H1 (cell line): ENCODE measurements around the gene OR6C75.
"Not testable (repeated sequence)": the region's sequence is repeated elsewhere in the genome, so short reads cannot be mapped to it uniquely, and the experiment has no call there.

Source experiments
- CBX8 ChIP-seq: fragments of 300-800, 300-1000 bp; sonication (generic); IDR thresholded peaks from 2 replicates; pipeline ENCODE4 v1.7.1; 2016; ENCODE audit warnings: low read depth, low read length, borderline replicate concordance
- CTCF ChIP-seq, 3 experiments: IDR thresholded peaks; 1 replicate in 2 of 3; 2 replicates in 1 of 3; pipeline versions ENCODE4 v1.5.1 to v1.6.1; 2011; ENCODE audit warnings: low read length in 3 of 3, mild to moderate bottlenecking in 3 of 3, inconsistent platforms in 2 of 3, low read depth in 1 of 3, moderate library complexity in 1 of 3; ENCODE audit not compliant: insufficient read depth in 1 of 3; ENCODE audit errors: control extremely low read depth in 1 of 3
- EP300 ChIP-seq, 2 experiments: IDR thresholded peaks; 1 replicate in 1 of 2; 2 replicates in 1 of 2; pipeline ENCODE4 v1.6.1; 2011 to 2012; ENCODE audit warnings: low read depth in 2 of 2, low read length in 2 of 2, mild to moderate bottlenecking in 2 of 2, borderline replicate concordance in 1 of 2, inconsistent platforms in 1 of 2, moderate library complexity in 1 of 2
- EZH2 ChIP-seq: fragments of 200-600 bp; sonication (generic); IDR thresholded peaks from 2 replicates; pipeline ENCODE4 v1.7.1; 2012; ENCODE audit warnings: low read depth, mild to moderate bottlenecking, moderate library complexity, low read length, inconsistent platforms; ENCODE audit not compliant: severe bottlenecking
- GABPA ChIP-seq: IDR thresholded peaks from 2 replicates; pipeline ENCODE4 v1.6.1; 2011; ENCODE audit warnings: mild to moderate bottlenecking, low read length, moderate library complexity, borderline replicate concordance; ENCODE audit not compliant: insufficient read depth
- JUN ChIP-seq: IDR thresholded peaks from 2 replicates; pipeline ENCODE4 v1.6.1; 2011; ENCODE audit warnings: low read depth, mild to moderate bottlenecking, improper control_type of control experiment, low read length
- MAX ChIP-seq: IDR thresholded peaks from 2 replicates; pipeline ENCODE4 v1.6.1; 2012; ENCODE audit warnings: inconsistent platforms
- NANOG ChIP-seq: IDR thresholded peaks from 2 replicates; pipeline ENCODE4 v1.6.1; 2011; ENCODE audit warnings: low read length, low read depth, mild to moderate bottlenecking, inconsistent platforms; ENCODE audit not compliant: insufficient read depth, poor library complexity, severe bottlenecking
- POLR2A ChIP-seq, 2 experiments: IDR thresholded peaks; 1 replicate in 1 of 2; 2 replicates in 1 of 2; pipeline ENCODE4 v1.6.1; 2011; ENCODE audit warnings: low read depth in 2 of 2, low read length in 2 of 2, mild to moderate bottlenecking in 2 of 2; ENCODE audit errors: control extremely low read depth in 1 of 2
- POLR2AphosphoS5 ChIP-seq: IDR thresholded peaks from 2 replicates; pipeline ENCODE4 v1.6.1; 2011; ENCODE audit warnings: low read depth, low read length
- RAD21 ChIP-seq, 2 experiments: IDR thresholded peaks in 1 of 2; conservative IDR thresholded peaks in 1 of 2; 2 replicates each; pipeline ENCODE4 v1.6.1; 2011; ENCODE audit warnings: low read depth in 2 of 2, low read length in 2 of 2, improper control_type of control experiment in 1 of 2, inconsistent platforms in 1 of 2, mild to moderate bottlenecking in 1 of 2, moderate library complexity in 1 of 2
- TAF1 ChIP-seq: IDR thresholded peaks from 2 replicates; pipeline ENCODE4 v1.6.1; 2011; ENCODE audit warnings: mild to moderate bottlenecking, low read depth, low read length
- TCF12 ChIP-seq: IDR thresholded peaks from 2 replicates; pipeline ENCODE4 v1.6.1; 2011; ENCODE audit warnings: low read depth, mild to moderate bottlenecking, low read length
- USF2 ChIP-seq: IDR thresholded peaks from 2 replicates; pipeline ENCODE4 v1.6.1; 2011; ENCODE audit warnings: low read length, improper control_type of control experiment

GRCh38 chr12:55414396-55414823 is 51.6 kb downstream of the OR6C75 start:
- TF ChIP-seq MAX; POLR2AphosphoS5; CTCF (IDR thresholded peaks at IDR 0.05; ENCODE audit: control extremely low read depth in 1 of 3, insufficient read depth in 1 of 3, low read depth in 1 of 3, low read length in 3 of 3); RAD21 (IDR thresholded peaks at IDR 0.05 in 1 of 2, conservative IDR thresholded peaks at IDR 0.05 in 1 of 2; ENCODE audit: low read depth in 2 of 2, low read length in 2 of 2); GABPA; EZH2; EP300 (IDR thresholded peaks at IDR 0.05; ENCODE audit: borderline replicate concordance in 1 of 2, low read depth in 2 of 2, low read length in 2 of 2); NANOG; USF2; CBX8; TAF1; POLR2A (IDR thresholded peaks at IDR 0.05; ENCODE audit: control extremely low read depth in 1 of 2, low read depth in 2 of 2, low read length in 2 of 2); TCF12; JUN: not testable (repeated sequence)
